ENCODE data around the gene GRK5.

GRCh38 chr10:119504651-119505050 lies 297.3 kb downstream of the GRK5 start:
- TF ChIP-seq POLR2AphosphoS5 (IDR thresholded peaks at IDR 0.05; ENCODE audit: low read depth, low read length) (no peak), CTCF (IDR thresholded peaks at IDR 0.05) (no peak)

Measured in Panc1 (cell line).